ENCODE results near the gene SYS1. TPM values are rescaled to one million over a fixed set of nuclear protein-coding genes. Genes with fewer than 3 reads are reported as not detected.

SYS1 gene
- total and polyA plus RNA-seq, 2 of the 8 experiments (the other 6 are each of a cell fraction or from before 2014, with no cell fraction given) = 19.6 to 50.8 TPM

DNA sequence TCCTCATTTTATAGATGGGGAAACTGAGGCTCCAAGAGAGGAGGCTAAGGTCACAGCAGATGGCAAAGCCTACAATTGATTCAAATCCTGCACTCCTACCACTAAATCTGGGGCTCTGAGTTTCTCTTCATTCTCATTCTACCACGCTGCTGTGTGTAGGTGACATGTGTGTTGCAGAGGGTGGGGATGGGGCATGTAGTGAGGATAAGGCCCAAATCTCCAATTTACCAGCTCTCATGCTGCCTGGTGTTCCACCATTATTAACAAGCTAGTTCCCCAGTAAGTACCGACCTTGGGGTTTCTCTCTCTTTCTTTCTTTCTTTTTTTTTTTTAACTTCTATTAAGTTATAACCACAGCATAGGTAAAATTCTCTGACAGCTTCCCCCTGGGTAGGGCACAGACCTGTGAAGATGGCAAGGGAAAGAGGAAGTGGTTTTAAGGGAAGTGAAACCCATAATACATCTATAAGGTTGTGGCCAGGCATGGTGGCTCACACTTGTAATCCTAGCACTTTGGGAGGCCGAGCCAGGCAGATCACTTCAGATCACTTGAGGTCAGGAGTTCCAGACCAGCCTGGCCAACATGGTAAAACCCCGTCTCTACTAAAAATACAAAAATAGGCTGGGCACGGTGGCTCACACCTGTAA lies 41.9 kb upstream of the SYS1 start:
- Histone ChIP-seq H3K4me1 (replicated peaks in 1 of 4; ENCODE audit: control insufficient read depth in 3 of 4, insufficient read depth in 4 of 4, low read length in 3 of 4) (no peaks in the 10 kb centered on the region; a peak in 1 of 7 replicates), H3K18ac (ENCODE audit: extremely low read depth, low read length) (no peak overlapping the region), H2AFZ (ENCODE audit: low read length) (no peak overlapping the region), H2BK12ac (ENCODE audit: low read depth, low read length) (no peak overlapping the region), H3K79me1 (ENCODE audit: low read depth, low read length) (no peaks in the 10 kb centered on the region), H4K8ac (ENCODE audit: extremely low read depth, insufficient read depth, low read length) (no peak overlapping the region), H3K4me2 (ENCODE audit: insufficient read depth in 1 of 2, low read depth in 2 of 2, low read length in 2 of 2) (no peak overlapping the region), H3K27me3 (replicated peaks in 1 of 4; ENCODE audit: control insufficient read depth in 3 of 4, extremely low read depth in 1 of 4, insufficient read depth in 3 of 4, low read length in 3 of 4) (no peaks in the 10 kb centered on the region), H3K23me2 (ENCODE audit: low read depth, low read length) (no peaks in the 10 kb centered on the region), H4K5ac (ENCODE audit: insufficient read length, low read depth, low read length) (no peak overlapping the region), H3K36me3 (ENCODE audit: control insufficient read depth in 2 of 4, insufficient read depth in 4 of 4, low read length in 3 of 4) (peaks cover 0 to 5% (median 0%) of the 10 kb centered on the region in 4 experiments; a peak in 2 of 8 replicates), H3K14ac (ENCODE audit: insufficient read length) (no peak overlapping the region), H2BK120ac (replicated peaks; ENCODE audit: low read depth, low read length) (no peak overlapping the region), H3K4ac (replicated peaks; ENCODE audit: insufficient read length, low read depth, low read length) (no peak overlapping the region), H3K56ac (replicated peaks; ENCODE audit: insufficient read length, low read depth, low read length) (no peak overlapping the region), H2BK15ac (ENCODE audit: low read length) (no peak overlapping the region), H3K79me2 (ENCODE audit: control insufficient read depth in 1 of 2, insufficient read depth in 2 of 2, low read length in 2 of 2) (no peaks in the 10 kb centered on the region), H3K4me3 (ENCODE audit: extremely low read depth in 1 of 4, insufficient read depth in 2 of 4, low read depth in 3 of 4, low read length in 4 of 4) (no peak overlapping the region), H2AK5ac (ENCODE audit: low read depth, low read length) (no peak overlapping the region), H3K23ac (ENCODE audit: insufficient read length) (no peak overlapping the region), H3K9ac (replicated peaks in 1 of 4; ENCODE audit: extremely low read depth in 1 of 4, low read depth in 3 of 4, low read length in 3 of 4) (no peak overlapping the region; a peak in 1 of 7 replicates), H2BK5ac (ENCODE audit: low read depth, low read length) (no peak overlapping the region), H4K91ac (replicated peaks; ENCODE audit: insufficient read length, low read length) (no peak overlapping the region), H3K27ac (ENCODE audit: low read depth, low read length) (no peak overlapping the region), H4K20me1 (replicated peaks in 1 of 2; ENCODE audit: control insufficient read depth in 1 of 2, insufficient read depth in 2 of 2, low read length in 2 of 2) (no peaks in the 10 kb centered on the region), H3K9me3 (ENCODE audit: insufficient read depth in 2 of 2, low read depth in 1 of 2, low read length in 1 of 2) (no peaks in the 10 kb centered on the region), H2BK20ac (ENCODE audit: low read length) (no peak overlapping the region)
- 92% methylated on average over 5 of the region's 5 CpGs; no CpG with 5 or more reads in 1 of the 2 experiments for WGBS, 2 experiments (ENCODE audit: extremely low coverage in 1 of 2, insufficient coverage in 1 of 2, insufficient read length in 1 of 2, insufficient replicate concordance in 2 of 2, low coverage in 1 of 2, low lambda C conversion rate in 2 of 2, missing lambda C conversion rate in 1 of 2)
- TF ChIP-seq RXRA (IDR thresholded peaks at IDR 0.05; ENCODE audit: insufficient read depth, low read depth, low read length) = no peak
- TF ChIP-seq SP1 (IDR thresholded peaks at IDR 0.05; ENCODE audit: low read depth, low read length) = no peak
- no peak for TF ChIP-seq TBP (IDR thresholded peaks at IDR 0.05; ENCODE audit: low read depth, low read length)
- TF ChIP-seq HDAC6 (IDR thresholded peaks at IDR 0.05; ENCODE audit: low read depth, low read length) = no peak
- no peak for TF ChIP-seq GTF2F1 (IDR thresholded peaks at IDR 0.05; ENCODE audit: borderline replicate concordance, low read depth, low read length)
- TF ChIP-seq SIRT6 (IDR thresholded peaks at IDR 0.05; ENCODE audit: low read length) = no peak
- TF ChIP-seq, protein P1, sequence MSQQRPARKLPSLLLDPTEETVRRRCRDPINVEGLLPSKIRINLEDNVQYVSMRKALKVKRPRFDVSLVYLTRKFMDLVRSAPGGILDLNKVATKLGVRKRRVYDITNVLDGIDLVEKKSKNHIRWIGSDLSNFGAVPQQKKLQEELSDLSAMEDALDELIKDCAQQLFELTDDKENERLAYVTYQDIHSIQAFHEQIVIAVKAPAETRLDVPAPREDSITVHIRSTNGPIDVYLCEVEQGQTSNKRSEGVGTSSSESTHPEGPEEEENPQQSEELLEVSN (IDR thresholded peaks at IDR 0.05) = no peak
- no peak for TF ChIP-seq CEBPB (IDR thresholded peaks at IDR 0.05; ENCODE audit: low read depth, low read length)
- TF ChIP-seq TEAD4 (IDR thresholded peaks at IDR 0.05; ENCODE audit: low read depth, low read length) = no peak
- no peak for TF ChIP-seq POU5F1 (IDR thresholded peaks at IDR 0.05; ENCODE audit: low read depth, low read length)
- no peak for TF ChIP-seq POLR2AphosphoS5 (IDR thresholded peaks at IDR 0.05; ENCODE audit: low read depth, low read length)
- no peak for TF ChIP-seq BACH1 (IDR thresholded peaks at IDR 0.05; ENCODE audit: low read length)
- ChIA-PET POLR2A (ENCODE audit: partially characterized antibody) (interaction anchor here (0.7 to 1.8 kb wide), 4 partner anchors 16 to 26 kb away, joined by 3 to 4 read pairs (median 3); no protein-coding TSS in a partner anchor), CTCF (ENCODE audit: partially characterized antibody) (interaction anchor here (0.6 to 13.3 kb wide), 21 partner anchors 9 to 570 kb away, joined by 3 to 156 read pairs (median 5); partner anchors contain the start of genes CTSA, NEURL2, PIGT and SYS1)
- FAIRE-seq (no peak), DNase-seq (ENCODE audit: low read depth in 1 of 2, low spot score in 2 of 2) (no peak)

Measured in H1 (cell line).